Neuronal stem cell (in vitro differentiated cells): Measurements from ENCODE around the gene BCL7B.
A peak's percentile ranks its signal among the peaks of the same experiment; 100 is the strongest.
"Not testable (repeated sequence)": the region's sequence is repeated elsewhere in the genome, so short reads cannot be mapped to it uniquely, and the experiment has no call there.

ENCODE experiments used
- DNase-seq: peaks from one replicate; pipeline ENCODE4 v3.0.0-alpha.2; 2013; ENCODE audit warnings: low spot score
- H2AFZ ChIP-seq: one replicate; pipeline ENCODE4 v1.6.1; 2013; ENCODE audit warnings: mild to moderate bottlenecking, low read length, inconsistent platforms
- H2AK5ac ChIP-seq: 2 replicates; pipeline ENCODE4 v1.6.1; 2013; ENCODE audit warnings: low read depth, mild to moderate bottlenecking, inconsistent platforms, low read length, moderate library complexity, mixed read lengths
- H2BK120ac ChIP-seq: 2 replicates; pipeline ENCODE4 v1.6.1; 2013; ENCODE audit warnings: low read depth, mild to moderate bottlenecking, inconsistent platforms, low read length, moderate library complexity, mixed read lengths
- H2BK12ac ChIP-seq: one replicate; pipeline ENCODE4 v1.6.1; 2013; ENCODE audit warnings: low read length, inconsistent platforms
- H2BK15ac ChIP-seq: 2 replicates; pipeline ENCODE4 v1.6.1; 2013; ENCODE audit warnings: mild to moderate bottlenecking, low read length, inconsistent platforms, mixed read lengths
- H2BK5ac ChIP-seq: one replicate; pipeline ENCODE4 v1.6.1; 2013; ENCODE audit warnings: inconsistent platforms, mild to moderate bottlenecking, low read length, moderate library complexity
- H3K14ac ChIP-seq: one replicate; pipeline ENCODE4 v1.6.1; 2013; ENCODE audit warnings: low read length, inconsistent platforms
- H3K18ac ChIP-seq: 2 replicates; pipeline ENCODE4 v1.6.1; 2013; ENCODE audit warnings: low read length, inconsistent platforms
- H3K23ac ChIP-seq: 2 replicates; pipeline ENCODE4 v1.6.1; 2013; ENCODE audit warnings: low read depth, mild to moderate bottlenecking, mixed read lengths, low read length, inconsistent platforms; ENCODE audit not compliant: poor library complexity
- H3K27ac ChIP-seq: replicated peaks from 3 replicates; pipeline ENCODE4 v1.5.1; 2013; ENCODE audit warnings: low read length, inconsistent platforms
- H3K27me3 ChIP-seq, 3 experiments: 2 replicates each; pipeline ENCODE4 v1.6.1; 2013; ENCODE audit warnings: low read length in 3 of 3, mild to moderate bottlenecking in 2 of 3, inconsistent platforms in 1 of 3, low read depth in 1 of 3, mixed read lengths in 1 of 3, moderate library complexity in 1 of 3; ENCODE audit not compliant: control insufficient read depth in 3 of 3, insufficient read depth in 3 of 3
- H3K36me3 ChIP-seq, 2 donors: replicated peaks in 1 of 2; 2 replicates each; pipeline ENCODE4 v1.6.1; 2013; ENCODE audit warnings: low read length in 2 of 2; ENCODE audit not compliant: control insufficient read depth in 2 of 2, insufficient read depth in 2 of 2
- H3K4ac ChIP-seq: 2 replicates; pipeline ENCODE4 v1.6.1; 2013; ENCODE audit warnings: inconsistent platforms, mild to moderate bottlenecking, low read length, moderate library complexity
- H3K4me1 ChIP-seq, 2 donors: 1 replicate in 1 of 2; 2 replicates in 1 of 2; pipeline ENCODE4 v1.6.1; 2013; ENCODE audit warnings: low read length in 2 of 2, low read depth in 1 of 2; ENCODE audit not compliant: control insufficient read depth in 2 of 2, insufficient read depth in 1 of 2
- H3K4me2 ChIP-seq: one replicate; pipeline ENCODE4 v1.6.1; 2013; ENCODE audit warnings: mild to moderate bottlenecking, low read length, inconsistent platforms; ENCODE audit not compliant: insufficient read depth, poor library complexity, severe bottlenecking
- H3K4me3 ChIP-seq, 2 donors: 2 replicates each; pipeline ENCODE4 v1.5.1; 2013; ENCODE audit warnings: low read length in 2 of 2, mild to moderate bottlenecking in 2 of 2, inconsistent platforms in 1 of 2, moderate library complexity in 1 of 2
- H3K79me1 ChIP-seq: one replicate; pipeline ENCODE4 v1.6.1; 2013; ENCODE audit warnings: low read depth, mild to moderate bottlenecking, inconsistent platforms, low read length, moderate library complexity
- H3K9ac ChIP-seq: one replicate; pipeline ENCODE4 v1.6.1; 2013; ENCODE audit warnings: mild to moderate bottlenecking, low read depth, low read length, inconsistent platforms; ENCODE audit not compliant: poor library complexity
- H3K9me3 ChIP-seq, 2 donors: replicated peaks in 1 of 2; 2 replicates each; pipeline versions ENCODE3 to v1.6.1; 2013; ENCODE audit warnings: low read length in 2 of 2, mild to moderate bottlenecking in 2 of 2, inconsistent platforms in 1 of 2, low read depth in 1 of 2, mixed read lengths in 1 of 2, moderate library complexity in 1 of 2; ENCODE audit not compliant: control insufficient read depth in 2 of 2, insufficient read depth in 1 of 2
- H4K8ac ChIP-seq: one replicate; pipeline ENCODE4 v1.6.1; 2013; ENCODE audit warnings: low read depth, mild to moderate bottlenecking, inconsistent platforms, low read length, moderate library complexity
- H4K91ac ChIP-seq: one replicate; pipeline ENCODE4 v1.6.1; 2013; ENCODE audit warnings: low read length, low read depth, mild to moderate bottlenecking, inconsistent platforms; ENCODE audit not compliant: poor library complexity
- WGBS, 2 donors: extraction: QIAGEN DNeasy Blood & Tissue Kit; methylation state at CpG; one replicate each; pipeline ENCODE4 v1.1.7; 2013; ENCODE audit warnings: missing lambda C conversion rate in 2 of 2, mixed read lengths in 1 of 2; ENCODE audit not compliant: insufficient read length in 2 of 2, insufficient replicate concordance in 1 of 2; ENCODE audit errors: extremely low coverage in 2 of 2; 5-methylcytosine and 5-hydroxymethylcytosine counted together

BCL7B gene

DNA sequence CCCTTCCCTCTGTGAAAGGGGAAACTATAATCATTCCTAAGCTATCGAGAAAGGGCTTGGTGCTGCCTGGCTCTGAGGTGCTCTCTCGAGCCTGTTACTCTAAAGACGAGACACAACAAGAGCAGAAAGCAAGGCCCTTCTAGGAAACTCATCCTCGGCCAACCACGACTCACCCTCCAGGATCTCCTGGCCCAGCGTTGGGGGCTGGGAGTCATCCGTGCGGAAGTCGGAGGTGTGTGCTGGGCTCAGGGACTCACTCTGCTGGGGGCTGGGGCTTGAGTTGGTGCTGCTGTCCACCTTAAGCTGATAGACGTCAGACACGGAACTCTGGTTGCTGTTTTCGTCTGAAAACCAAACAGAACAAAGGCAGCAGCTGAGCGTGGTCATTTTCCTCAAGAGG is 17.8 kb downstream of the BCL7B start:
- Histone ChIP-seq H3K9ac (peak overlapping the region; percentile 4), H2AFZ (no peak overlapping the region), H3K14ac (no peak overlapping the region), H3K9me3 (no peaks in the 10 kb centered on the region), H3K27ac (no peak overlapping the region), H3K23ac (no peak overlapping the region), H4K91ac (no peak overlapping the region), H4K8ac (no peak overlapping the region), H3K18ac (no peak overlapping the region), H3K4me1 (no peaks in the 10 kb centered on the region), H2BK12ac (no peak overlapping the region), H3K79me1 (peaks cover 2% of the 10 kb centered on the region), H3K4me2 (no peak overlapping the region), H3K4me3 (no peak overlapping the region), H3K27me3 (no peaks in the 10 kb centered on the region), H3K4ac (no peak overlapping the region), H2BK120ac (no peak overlapping the region), H2BK5ac (no peak overlapping the region), H2AK5ac (no peak overlapping the region), H2BK15ac (no peak overlapping the region), H3K36me3 (peaks cover 42 to 78% of the 10 kb centered on the region in 2 donors)
- no CpG with 5 or more reads among the region's 13 CpGs for WGBS, 2 donors
- no peak for DNase-seq

DNA sequence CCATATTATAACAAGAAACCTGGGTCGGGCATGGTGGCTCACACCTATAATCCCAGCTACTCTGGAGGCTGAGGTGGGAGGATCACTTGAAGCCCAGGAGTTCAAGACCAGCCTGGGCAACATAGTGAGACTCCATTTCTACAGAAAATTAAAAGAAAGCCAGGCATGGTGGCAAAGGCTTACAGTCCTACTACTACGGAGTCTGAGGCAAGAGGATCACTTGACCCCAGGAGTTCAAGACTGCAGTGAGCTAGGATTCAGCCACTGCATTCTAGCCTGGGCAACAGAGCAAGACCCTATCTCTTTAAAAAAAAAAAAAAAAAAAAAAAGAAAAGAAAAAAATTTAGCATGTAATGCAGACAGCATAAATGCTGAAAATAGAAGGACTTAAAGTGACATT is 19.0 kb downstream of the BCL7B start:
- not testable (repeated sequence) for H3K79me1 ChIP-seq, H4K8ac ChIP-seq, DNase-seq, H3K4ac ChIP-seq, H3K4me3 ChIP-seq, H2AK5ac ChIP-seq, H3K4me1 ChIP-seq, H2BK120ac ChIP-seq, H2BK15ac ChIP-seq, H3K27ac ChIP-seq, H3K27me3 ChIP-seq, H2AFZ ChIP-seq, H4K91ac ChIP-seq, H3K23ac ChIP-seq, H3K18ac ChIP-seq, H3K9me3 ChIP-seq, H2BK5ac ChIP-seq, H3K9ac ChIP-seq, H2BK12ac ChIP-seq, H3K4me2 ChIP-seq, H3K14ac ChIP-seq
- peaks cover 41 to 71% of the 10 kb centered on the region in 2 donors for H3K36me3 ChIP-seq
- WGBS, 2 donors: no CpG with 5 or more reads among the region's 2 CpGs

DNA sequence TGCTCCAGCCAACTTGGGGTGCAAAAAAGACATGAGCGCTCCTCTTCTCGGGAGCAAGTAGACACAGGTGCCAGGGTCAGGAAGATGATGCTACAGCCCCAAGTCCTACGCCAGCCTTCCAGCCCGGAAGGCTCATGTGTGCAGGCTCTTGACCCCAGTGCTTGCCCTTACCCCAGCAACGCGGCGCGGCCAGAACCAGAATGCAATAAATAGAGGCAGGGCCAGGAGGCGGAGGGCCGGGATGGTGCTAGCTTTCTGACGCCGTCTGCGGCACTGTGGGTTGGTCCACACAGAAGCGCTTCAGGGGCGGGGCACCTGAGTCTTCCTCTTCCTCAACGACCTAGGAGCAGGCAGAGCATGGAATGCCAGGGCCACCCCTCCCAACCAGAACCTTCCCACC is 20.4 kb downstream of the BCL7B start:
- no peak overlapping the region for H3K14ac ChIP-seq
- H3K23ac ChIP-seq: no peak overlapping the region
- H2AFZ ChIP-seq: no peak overlapping the region
- H3K27ac ChIP-seq: no peak overlapping the region
- H2AK5ac ChIP-seq: no peak overlapping the region
- no peak for DNase-seq
- peak overlapping the region; percentile 2 for H2BK5ac ChIP-seq
- no peaks in the 10 kb centered on the region for H3K27me3 ChIP-seq
- no peak overlapping the region for H3K18ac ChIP-seq
- no CpG with 5 or more reads among the region's 16 CpGs for WGBS, 2 donors
- H3K36me3 ChIP-seq: peaks cover 36 to 57% of the 10 kb centered on the region in 2 donors
- H3K4me3 ChIP-seq: no peak overlapping the region
- H2BK120ac ChIP-seq: no peak overlapping the region
- H3K9ac ChIP-seq: no peak overlapping the region
- no peak overlapping the region for H4K91ac ChIP-seq
- H3K4me1 ChIP-seq: no peaks in the 10 kb centered on the region
- no peak overlapping the region for H2BK12ac ChIP-seq
- no peak overlapping the region for H2BK15ac ChIP-seq
- H3K4ac ChIP-seq: no peak overlapping the region
- H3K79me1 ChIP-seq: peaks cover 2% of the 10 kb centered on the region
- no peaks in the 10 kb centered on the region for H3K9me3 ChIP-seq
- no peak overlapping the region for H3K4me2 ChIP-seq
- no peak overlapping the region for H4K8ac ChIP-seq

DNA sequence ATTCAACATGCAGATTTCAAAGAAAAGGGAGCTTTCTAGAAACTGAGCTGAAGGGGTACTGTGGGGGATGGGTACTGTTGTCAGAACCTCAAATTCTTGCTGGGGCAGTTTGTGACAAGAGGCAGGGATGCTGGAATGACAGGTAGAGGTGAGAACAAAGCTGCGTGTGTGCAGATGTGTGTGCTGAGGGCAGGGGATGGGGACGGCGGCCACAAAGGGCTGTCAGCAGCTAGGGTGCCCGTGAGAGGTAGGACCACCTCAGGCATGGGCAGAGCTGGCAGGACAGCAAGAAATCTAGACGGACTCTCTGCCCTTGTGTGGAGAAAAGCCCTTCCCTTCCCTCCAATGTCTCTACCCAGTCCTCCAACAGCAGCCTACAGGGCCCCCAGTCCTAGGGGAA is 21.0 kb downstream of the BCL7B start:
- peak overlapping the region; percentile 60 for H3K9ac ChIP-seq
- no peak overlapping the region for H2BK15ac ChIP-seq
- H3K4ac ChIP-seq: no peak overlapping the region
- H2BK5ac ChIP-seq: no peak overlapping the region
- DNase-seq: no peak
- H3K14ac ChIP-seq: peak overlapping the region; percentile 38
- H3K9me3 ChIP-seq: no peaks in the 10 kb centered on the region
- H2AFZ ChIP-seq: no peak overlapping the region
- H3K27ac ChIP-seq: no peak overlapping the region
- H3K27me3 ChIP-seq: no peaks in the 10 kb centered on the region
- H3K36me3 ChIP-seq: peaks cover 32 to 52% of the 10 kb centered on the region in 2 donors
- H3K79me1 ChIP-seq: peaks cover 2% of the 10 kb centered on the region
- H2BK120ac ChIP-seq: no peak overlapping the region
- WGBS, 2 donors: no CpG with 5 or more reads among the region's 5 CpGs
- H3K4me1 ChIP-seq: no peaks in the 10 kb centered on the region
- no peak overlapping the region for H4K91ac ChIP-seq
- no peak overlapping the region for H2AK5ac ChIP-seq
- H4K8ac ChIP-seq: no peak overlapping the region
- H3K4me2 ChIP-seq: no peak overlapping the region
- no peak overlapping the region for H3K4me3 ChIP-seq
- H3K18ac ChIP-seq: no peak overlapping the region
- H3K23ac ChIP-seq: no peak overlapping the region
- H2BK12ac ChIP-seq: no peak overlapping the region
